ENCODE data around the gene MEIS1.
"Not testable (repeated sequence)": the region's sequence is repeated elsewhere in the genome, so short reads cannot be mapped to it uniquely, and the experiment has no call there.

MEIS1 gene

GRCh38 chr2:66470199-66470598 lies 35.3 kb downstream of the MEIS1 start:
- DNase-seq = no peak

GRCh38 chr2:66472225-66472843 lies 37.4 kb downstream of the MEIS1 start:
- DNase-seq = no peak

GRCh38 chr2:66477135-66477842 lies 42.4 kb downstream of the MEIS1 start:
- DNase-seq = no peak

GRCh38 chr2:66478299-66478698 lies 43.4 kb downstream of the MEIS1 start:
- no peak for DNase-seq

DNA sequence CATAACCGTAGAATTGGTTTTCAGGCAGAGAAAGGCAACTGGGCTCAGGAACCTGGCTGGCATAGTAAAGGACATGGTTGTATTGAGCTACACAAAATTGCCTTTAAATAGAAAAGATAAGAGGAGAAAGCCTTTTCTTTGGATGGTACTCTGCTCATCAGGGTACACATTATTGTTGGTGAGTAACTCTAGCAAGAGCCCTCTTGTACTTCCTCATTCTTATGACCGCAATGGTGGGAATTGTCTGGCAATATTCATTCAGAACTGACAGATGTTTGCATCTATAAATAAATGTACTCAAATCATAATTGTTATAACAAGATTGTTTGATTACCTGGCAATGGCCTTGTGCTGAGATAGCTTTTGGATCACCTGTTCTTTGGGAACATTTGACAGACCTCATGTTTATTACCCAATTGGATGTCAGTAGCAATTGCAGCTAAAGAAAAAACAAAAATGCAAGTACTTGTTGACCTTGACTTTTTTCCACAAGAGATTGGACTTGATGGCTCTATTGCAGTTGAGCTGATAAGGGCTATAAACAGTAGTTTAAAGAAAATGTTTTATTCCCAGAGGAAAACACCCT lies 43.9 kb downstream of the MEIS1 start:
- DNase-seq = no peak

DNA sequence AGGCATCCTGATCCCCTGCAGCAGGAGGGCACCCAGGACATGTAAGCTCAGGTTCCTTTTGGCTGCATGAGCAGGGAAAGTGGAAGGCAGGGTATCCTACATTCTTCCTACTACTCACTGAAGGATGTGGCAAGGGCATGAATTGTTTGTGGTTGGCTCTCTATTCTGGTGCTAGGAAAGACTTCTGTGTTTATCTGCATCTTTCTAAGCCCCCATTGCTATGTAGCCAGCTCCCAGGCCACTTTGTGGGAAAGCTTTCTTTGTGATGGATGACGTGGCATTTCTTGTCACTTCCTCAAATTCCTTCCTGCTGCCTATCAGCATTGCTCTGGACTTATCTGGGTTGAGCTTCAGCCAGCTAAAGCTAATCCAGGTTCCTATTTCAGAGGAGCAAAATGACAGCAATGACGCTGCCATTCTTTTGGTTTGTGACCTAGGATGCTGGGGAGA lies 46.2 kb downstream of the MEIS1 start:
- DNase-seq = no peak

- not testable (repeated sequence) for DNase-seq
Measured at GRCh38 chr2:66485252-66485651, 50.3 kb downstream of the MEIS1 start.

GRCh38 chr2:66488946-66489345 lies 54.0 kb downstream of the MEIS1 start:
- DNase-seq = no peak

- no peak for DNase-seq
Measured at GRCh38 chr2:66489436-66489835, 54.5 kb downstream of the MEIS1 start.

- no peak for DNase-seq
Measured at GRCh38 chr2:66490588-66491001, 55.7 kb downstream of the MEIS1 start.

- DNase-seq = no peak
Measured at GRCh38 chr2:66494708-66495107, 59.8 kb downstream of the MEIS1 start.

DNA sequence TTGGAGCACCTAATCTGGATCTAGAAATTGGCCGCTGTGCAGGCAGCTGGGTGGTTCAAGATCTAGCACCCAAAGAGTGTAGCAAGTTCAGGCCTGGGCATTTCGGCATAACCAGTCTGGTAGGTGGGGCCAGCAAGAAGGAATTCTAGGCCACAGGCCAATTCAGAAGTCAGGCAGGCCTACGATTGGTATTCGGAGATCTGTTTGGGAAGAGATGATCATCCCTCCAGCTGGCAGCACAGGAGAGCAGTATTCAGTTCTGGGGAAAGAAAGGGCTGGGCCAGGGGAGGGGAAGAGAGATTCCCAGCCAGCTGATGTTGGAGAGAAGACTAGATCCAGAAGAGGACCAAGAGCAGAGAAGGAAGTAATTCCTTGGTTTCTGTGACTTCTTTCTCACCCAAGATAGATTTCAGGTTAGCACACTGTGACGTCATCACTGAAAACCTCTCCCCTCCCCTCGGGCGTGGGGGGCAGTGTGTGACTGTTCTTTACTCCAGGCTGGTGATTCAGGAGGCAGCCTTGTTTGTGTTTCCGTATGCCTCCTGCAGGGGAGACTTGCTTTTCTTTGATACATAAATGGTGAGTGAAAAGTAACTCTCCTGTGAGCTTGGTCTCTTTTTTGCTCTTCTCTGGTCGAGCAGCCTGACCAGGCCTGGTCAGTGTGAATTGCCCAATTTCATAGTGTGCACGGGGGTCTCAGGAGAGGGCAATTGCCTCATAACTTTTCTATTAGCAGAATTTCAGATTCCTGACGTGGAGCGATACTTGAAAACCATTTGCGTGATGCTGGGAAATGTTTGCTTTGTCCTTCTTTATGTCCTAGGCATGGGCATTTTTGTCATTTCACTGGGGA lies 61.1 kb downstream of the MEIS1 start:
- DNase-seq = no peak

- no peak for DNase-seq
Measured at GRCh38 chr2:66496670-66497420, 61.9 kb downstream of the MEIS1 start.

- DNase-seq = no peak
Measured at GRCh38 chr2:66497431-66498288, 62.7 kb downstream of the MEIS1 start.

DNA sequence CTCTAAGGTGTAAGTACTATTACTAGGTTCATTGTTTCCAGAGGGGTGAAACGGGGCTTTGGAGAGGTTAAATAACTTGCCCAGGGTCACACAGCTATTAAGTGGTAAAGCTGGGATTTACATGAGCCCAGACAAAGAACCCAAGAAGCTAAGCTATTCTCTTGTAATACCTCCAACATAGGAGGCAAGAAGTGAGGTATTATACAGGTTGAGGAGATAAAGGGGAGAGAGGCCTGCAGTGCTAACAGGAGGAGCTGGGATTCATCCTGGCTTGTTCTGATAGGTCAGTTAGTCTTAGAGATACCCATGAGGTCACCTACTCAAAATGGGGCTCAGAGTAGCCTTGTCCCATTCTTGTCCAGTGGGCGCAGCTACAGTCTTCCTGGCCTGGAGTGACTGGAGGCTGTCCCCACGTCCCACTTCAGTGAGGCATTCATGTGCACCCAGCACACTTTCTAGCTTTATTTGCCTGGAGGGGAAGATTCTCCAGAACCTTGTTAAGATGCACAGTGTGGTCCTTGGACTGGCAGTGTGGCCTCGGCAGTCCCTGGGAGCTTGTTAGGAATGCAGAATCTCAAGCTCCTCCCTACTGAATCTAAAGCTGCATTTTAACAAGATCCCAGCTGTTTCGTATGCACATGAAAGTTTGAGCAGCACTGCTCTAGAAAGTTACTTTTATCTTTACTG lies 63.5 kb downstream of the MEIS1 start:
- DNase-seq = no peak

- no peak for DNase-seq
Measured at GRCh38 chr2:66501267-66501666, 66.3 kb downstream of the MEIS1 start.

DNA sequence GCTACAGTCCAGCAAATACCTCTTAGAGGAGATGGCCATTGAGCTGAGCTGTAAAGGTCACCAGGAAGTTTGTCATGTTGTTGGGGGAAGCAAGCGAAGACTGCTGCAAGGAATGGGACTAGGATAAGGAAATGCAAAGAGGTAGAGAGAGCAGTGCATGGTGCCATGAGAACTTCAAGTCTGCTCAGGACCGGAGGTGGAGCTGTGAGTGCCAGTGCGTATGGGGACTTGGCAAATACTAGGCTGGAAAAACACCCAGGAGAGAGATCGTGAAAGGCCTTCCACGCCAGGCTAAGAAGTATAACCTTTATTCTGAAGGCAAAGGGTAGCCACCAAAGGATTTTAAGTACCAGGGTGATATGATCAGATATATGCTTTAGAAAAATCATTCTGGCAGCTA lies 71.3 kb downstream of the MEIS1 start:
- DNase-seq = no peak

DNA sequence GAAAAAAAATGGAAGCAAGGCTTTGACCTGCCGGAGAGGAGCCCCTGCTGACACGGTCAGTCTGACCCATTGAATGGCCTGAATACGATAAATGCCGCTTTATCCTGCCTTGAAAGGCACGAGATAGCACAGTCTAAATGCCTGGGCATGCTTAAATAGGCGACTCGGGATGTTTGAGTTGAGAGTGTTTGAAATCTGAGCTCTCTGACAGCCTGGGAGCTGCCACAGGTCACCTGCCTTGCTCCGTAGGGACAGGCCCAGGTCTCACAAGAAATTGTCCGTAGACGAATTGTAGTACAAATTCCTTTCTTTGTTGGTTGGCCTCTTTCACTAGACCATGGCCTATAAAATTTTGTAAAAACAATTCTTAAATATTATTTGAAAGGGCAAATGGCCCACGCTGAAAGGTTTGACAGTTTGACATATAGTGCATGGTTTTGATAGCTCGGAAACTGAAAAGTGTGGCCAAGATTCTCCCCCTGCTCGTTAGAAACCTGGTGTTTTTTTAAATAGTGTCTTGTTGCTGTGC lies 72.8 kb downstream of the MEIS1 start:
- DNase-seq = no peak

DNA sequence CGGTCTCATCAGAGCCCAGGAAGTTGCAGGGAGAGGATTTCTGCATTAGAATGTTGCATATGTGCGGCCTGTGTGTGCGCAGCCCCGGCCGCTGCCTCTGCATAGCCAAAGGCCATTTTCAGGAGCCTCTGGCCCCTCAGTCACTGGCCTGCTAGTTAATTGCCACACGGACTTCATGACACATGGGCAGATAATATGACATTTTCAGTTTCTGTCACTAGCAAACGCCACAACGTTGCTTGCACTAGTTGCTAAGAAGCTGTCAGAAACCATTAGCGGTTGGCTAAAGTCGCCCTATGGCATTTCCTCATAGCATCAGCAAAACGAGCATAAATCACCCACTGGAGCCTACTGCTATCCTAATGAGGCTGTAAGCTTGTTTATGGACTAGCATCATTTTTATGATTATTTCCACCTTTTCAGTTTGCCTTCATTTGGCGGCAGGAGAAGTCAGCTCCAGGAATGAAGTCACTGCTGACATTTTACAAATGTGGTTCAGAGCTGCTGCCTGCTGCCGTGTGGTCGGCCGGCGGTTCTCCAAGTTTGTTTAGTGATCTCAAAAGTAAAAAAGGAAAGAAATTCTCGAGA lies 73.7 kb downstream of the MEIS1 start:
- DNase-seq = no peak

DNA sequence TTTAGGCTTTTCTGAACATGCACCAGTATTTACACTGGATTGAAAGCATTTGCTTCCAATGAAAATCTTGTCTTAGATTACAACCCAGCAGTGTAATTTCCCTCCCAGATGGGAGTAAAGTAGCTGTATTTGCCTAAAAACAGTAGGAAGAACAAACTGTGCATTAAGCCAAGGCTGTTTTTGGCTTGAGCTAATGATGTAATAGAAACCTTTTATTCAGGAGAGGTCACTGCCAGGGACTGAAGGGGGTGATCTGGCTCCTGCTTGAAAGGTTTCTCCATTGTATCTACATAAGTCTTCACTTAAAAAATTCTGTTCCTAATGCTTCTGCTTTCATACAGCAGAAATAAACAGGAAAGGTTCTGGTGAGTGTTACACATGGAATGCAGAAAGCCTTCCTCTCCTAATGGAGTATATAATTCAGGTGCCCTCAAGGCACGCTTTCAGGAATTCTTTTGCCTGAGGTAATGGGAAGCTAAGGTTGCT lies 74.4 kb downstream of the MEIS1 start:
- DNase-seq = no peak

All from stimulated activated naive CD4-positive, alpha-beta T cell (primary cell).